Suppressor macrophage (primary cell): Measurements from ENCODE around the gene ARHGAP12.

ENCODE experiments used
- DNase-seq, 4 experiments: peaks; one replicate each; pipeline ENCODE4 v3.0.0-alpha.2; 2020 to 2022

The ARHGAP12 gene

DNA sequence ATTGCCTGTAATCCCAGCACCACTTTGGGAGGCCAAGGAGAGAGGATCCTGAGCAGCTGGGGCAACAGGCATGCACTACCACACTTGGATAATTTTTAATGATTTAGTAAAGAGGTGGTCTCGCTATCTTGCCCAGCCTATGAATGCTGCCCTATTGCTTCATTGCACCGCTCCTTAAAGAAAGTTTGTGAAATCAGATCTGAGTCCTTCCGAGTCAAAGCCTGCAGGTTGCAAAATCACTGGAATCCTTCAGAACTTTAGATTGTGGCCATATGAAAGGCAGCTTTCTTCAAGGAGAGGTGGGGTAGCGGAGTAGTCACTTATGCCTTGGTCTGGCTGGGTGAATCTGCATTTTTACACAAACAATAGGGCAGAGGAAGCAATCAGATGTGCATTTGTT, 166.3 kb downstream of the ARHGAP12 start:
- no peak for DNase-seq

- peak in 1 of 4 experiments; percentile 15 for DNase-seq
These were observed 167.5 kb downstream of the ARHGAP12 start for GRCh38 chr10:31761156-31761555.

GRCh38 chr10:31760674-31761081, 168.0 kb downstream of the ARHGAP12 start:
- DNase-seq = peak in 1 of 4 experiments; percentile 16

DNA sequence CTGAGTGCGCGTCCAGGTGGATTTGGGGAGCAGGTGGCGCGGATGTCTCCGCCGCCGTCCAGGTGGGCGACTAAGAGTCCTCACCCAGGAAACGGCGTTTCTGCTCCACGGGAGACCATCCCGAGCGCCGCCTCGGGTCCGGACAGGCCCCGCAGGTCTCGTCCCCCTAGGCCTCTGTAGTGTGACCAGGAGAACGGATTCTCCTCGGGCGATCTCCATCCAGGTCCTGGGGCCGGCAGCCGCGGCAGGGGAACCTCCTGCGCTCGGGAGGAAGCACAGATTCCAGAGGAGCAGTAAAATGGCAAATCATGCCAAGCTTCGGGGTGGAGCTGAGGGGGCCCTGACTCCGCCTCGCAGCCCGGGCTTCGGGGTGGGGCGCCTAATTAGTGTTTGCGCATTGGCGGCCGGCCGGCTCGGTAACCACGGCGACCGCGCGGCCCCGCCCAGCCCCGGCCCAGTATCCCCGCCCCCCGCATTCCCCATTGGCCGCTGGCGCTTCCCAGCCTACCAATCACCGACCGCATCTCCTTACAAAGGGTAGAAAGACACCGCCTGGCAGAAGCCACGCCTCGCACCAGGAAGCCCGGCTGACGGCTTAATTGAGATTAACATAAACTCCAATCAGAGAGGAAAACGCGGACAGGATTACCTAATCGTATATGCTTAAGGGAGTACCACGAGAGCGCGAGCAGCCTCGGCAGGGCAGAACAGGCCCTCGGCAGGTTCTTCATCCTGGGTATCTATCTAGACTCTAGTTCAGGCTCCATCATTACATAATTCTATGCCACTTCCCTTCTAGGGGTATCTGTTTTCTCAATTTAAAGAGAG, 168.6 kb downstream of the ARHGAP12 start:
- peak; percentile 96 to 97 (median 97) for DNase-seq

- peak; percentile 69 to 85 (median 78) for DNase-seq
These were observed 169.4 kb downstream of the ARHGAP12 start for GRCh38 chr10:31759124-31759798.

GRCh38 chr10:31758495-31758894, 170.1 kb downstream of the ARHGAP12 start:
- DNase-seq = no peak

GRCh38 chr10:31757831-31758230, 170.8 kb downstream of the ARHGAP12 start:
- no peak for DNase-seq

GRCh38 chr10:31757386-31757791, 171.2 kb downstream of the ARHGAP12 start:
- no peak for DNase-seq

DNA sequence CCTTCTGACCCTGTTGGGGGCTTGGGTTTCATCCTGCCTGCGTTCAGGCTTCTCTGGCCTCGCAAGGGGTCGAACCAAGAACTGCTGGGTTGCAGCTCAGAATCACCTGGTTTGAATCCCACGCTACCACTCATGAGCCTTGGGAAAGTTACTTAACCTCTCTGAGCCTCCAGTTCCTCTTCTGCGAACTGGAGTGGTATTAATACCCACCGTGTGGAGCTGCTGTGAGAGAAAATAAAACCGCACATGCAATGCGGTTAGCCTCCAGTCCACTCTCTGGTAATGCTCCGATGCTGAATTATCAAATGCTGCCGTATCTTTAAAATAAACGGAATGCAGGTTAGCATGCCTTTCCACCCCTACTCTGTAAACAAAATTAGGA, 171.9 kb downstream of the ARHGAP12 start:
- peak; percentile 52 to 72 (median 64) for DNase-seq

DNA sequence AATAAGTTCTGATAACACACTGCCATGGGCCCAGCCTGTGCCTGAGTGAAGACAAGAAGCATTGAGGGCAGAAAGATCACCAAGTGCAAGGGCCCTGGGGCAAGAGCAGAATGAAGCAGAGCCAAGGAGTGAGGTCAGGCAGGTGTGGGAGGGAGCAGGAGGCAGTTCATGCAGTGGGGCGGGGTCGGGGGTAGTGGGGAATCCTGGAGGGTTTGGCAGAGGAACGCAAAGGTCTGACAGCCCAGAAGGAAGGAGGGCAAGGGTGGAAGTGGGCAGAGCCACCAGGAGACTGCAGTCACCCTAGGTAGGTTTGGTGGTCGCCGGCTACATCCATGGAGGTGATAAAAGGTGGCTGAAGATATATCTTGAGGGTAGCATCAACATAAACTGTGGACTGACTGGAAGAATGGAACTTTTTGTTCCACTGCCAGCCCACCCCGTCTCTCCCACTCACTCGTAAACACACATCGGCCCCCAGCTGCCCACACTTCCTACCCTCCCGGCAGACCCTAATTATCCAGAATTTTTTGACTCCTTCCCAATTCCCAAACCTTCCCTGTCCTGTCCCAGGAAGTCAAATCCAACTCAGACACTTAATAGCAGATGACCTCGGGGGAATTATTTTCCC, 172.4 kb downstream of the ARHGAP12 start:
- peak in 2 of 4 experiments; percentile 13 to 41 for DNase-seq
